Thoracic aorta (tissue), 2 donors: Measurements from ENCODE around the gene BSG. TPM values are rescaled to one million over a fixed set of nuclear protein-coding genes. Genes with fewer than 3 reads are reported as not detected.
"Not testable (repeated sequence)": the region's sequence is repeated elsewhere in the genome, so short reads cannot be mapped to it uniquely, and the experiment has no call there.

ENCODE experiments used
- ATAC-seq: fragments of 150-250 bp; one replicate; pipeline ENCODE4 v1.8.0; 2017; ENCODE audit warnings: low read depth; ENCODE audit not compliant: insufficient number of reproducible peaks, low FRiP score
- DNase-seq: peaks from one replicate; pipeline ENCODE4 v3.0.0-alpha.2; 2020; ENCODE audit warnings: low spot score
- H3K27ac ChIP-seq, 2 donors: fragments of 200-600 bp; sonication (generic); 1 replicate in 1 of 2; 2 replicates in 1 of 2; pipeline ENCODE4 v1.5.1; 2016; ENCODE audit warnings: mild to moderate bottlenecking in 2 of 2, moderate library complexity in 2 of 2
- H3K27me3 ChIP-seq: fragments of 200-600 bp; sonication (generic); replicated peaks from 2 replicates; pipeline ENCODE4 v1.6.0; 2016; ENCODE audit warnings: mild to moderate bottlenecking; ENCODE audit not compliant: insufficient read depth
- H3K36me3 ChIP-seq: fragments of 200-600 bp; sonication (generic); one replicate; pipeline ENCODE4 v1.5.1; 2016
- H3K4me1 ChIP-seq, 2 donors: fragments of 200-600 bp; sonication (generic); 1 replicate in 1 of 2; 2 replicates in 1 of 2; pipeline versions ENCODE4 v1.5.1 to v1.6.0; 2016; ENCODE audit warnings: low read depth in 2 of 2, mild to moderate bottlenecking in 1 of 2; ENCODE audit not compliant: control insufficient read depth in 1 of 2
- H3K4me3 ChIP-seq: fragments of 200-600 bp; sonication (generic); 2 replicates; pipeline ENCODE4 v1.5.1; 2016; ENCODE audit warnings: mild to moderate bottlenecking
- H3K9me3 ChIP-seq: fragments of 200-600 bp; sonication (generic); 2 replicates; pipeline ENCODE4 v1.5.1; 2016
- total RNA-seq, 2 donors: library from RNA; depleted of rRNA; stranded (reverse); fragments of >200 nt; gene quantifications; one replicate each; pipeline versions ENCODE4 v1.1.0 to v1.2.3, GENCODE V29; 2016
- TF ChIP-seq, protein P1 (sequence below): fragments of 200-600 bp; sonication (generic); IDR thresholded peaks from one replicate; pipeline ENCODE4 v1.5.1; 2019; ENCODE audit warnings: antibody characterized with exemption

Gene BSG
- total RNA-seq, 2 donors from 2014 or later, result 344 to 575 TPM

DNA sequence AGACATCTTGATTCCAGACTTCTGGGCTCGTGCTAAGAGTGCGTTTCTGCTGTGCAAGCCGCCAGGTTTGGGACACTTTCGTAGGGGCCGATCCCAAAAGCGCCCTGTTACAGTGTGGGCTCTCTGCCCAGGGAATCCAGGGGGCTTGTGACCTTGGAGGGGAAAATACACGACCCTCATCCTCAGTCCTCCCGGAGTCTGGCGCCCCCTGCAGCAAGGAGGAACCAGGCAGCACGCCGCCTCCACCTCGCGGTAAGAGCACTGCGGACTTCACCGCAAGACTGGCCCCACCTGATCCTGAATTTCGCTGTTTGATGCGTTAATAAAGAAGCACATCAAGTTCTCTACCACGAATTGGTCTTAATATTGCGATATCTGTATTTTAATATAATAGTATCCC, 55.8 kb downstream of the BSG start:
- no peak overlapping the region for H3K27ac ChIP-seq
- H3K4me3 ChIP-seq, result no peak overlapping the region
- DNase-seq (no peak), ATAC-seq (no peak)
- no peaks in the 10 kb centered on the region for H3K27me3 ChIP-seq
- TF ChIP-seq, protein P1, sequence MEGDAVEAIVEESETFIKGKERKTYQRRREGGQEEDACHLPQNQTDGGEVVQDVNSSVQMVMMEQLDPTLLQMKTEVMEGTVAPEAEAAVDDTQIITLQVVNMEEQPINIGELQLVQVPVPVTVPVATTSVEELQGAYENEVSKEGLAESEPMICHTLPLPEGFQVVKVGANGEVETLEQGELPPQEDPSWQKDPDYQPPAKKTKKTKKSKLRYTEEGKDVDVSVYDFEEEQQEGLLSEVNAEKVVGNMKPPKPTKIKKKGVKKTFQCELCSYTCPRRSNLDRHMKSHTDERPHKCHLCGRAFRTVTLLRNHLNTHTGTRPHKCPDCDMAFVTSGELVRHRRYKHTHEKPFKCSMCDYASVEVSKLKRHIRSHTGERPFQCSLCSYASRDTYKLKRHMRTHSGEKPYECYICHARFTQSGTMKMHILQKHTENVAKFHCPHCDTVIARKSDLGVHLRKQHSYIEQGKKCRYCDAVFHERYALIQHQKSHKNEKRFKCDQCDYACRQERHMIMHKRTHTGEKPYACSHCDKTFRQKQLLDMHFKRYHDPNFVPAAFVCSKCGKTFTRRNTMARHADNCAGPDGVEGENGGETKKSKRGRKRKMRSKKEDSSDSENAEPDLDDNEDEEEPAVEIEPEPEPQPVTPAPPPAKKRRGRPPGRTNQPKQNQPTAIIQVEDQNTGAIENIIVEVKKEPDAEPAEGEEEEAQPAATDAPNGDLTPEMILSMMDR, result no peak
- no peaks in the 10 kb centered on the region for H3K9me3 ChIP-seq
- peaks cover 10 to 11% of the 10 kb centered on the region in 2 donors for H3K4me1 ChIP-seq
- H3K36me3 ChIP-seq, result peaks cover 11% of the 10 kb centered on the region

DNA sequence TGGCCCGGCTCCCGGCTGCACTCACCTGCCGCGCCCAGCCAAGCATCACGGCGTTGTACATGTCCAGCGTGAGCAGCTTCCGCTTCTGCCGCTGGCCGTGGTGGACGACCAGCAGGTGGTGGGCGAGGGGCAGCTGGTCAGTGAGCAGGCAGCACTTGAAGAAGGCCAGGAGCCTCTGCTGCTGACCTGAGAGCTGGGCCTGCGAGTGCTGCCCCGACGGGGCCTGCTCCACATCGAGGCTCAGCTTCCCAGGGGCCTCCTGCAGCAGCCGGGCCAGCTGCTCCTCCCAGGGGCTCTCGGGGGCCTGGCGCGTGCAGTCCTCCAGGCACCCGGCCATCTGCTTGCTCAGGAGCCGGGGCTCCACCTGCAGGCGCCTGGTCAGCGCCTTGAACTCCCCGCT, 57.1 kb downstream of the BSG start:
- not testable (repeated sequence) for H3K27ac ChIP-seq, H3K9me3 ChIP-seq, H3K4me3 ChIP-seq, H3K27me3 ChIP-seq, ATAC-seq, H3K36me3 ChIP-seq, DNase-seq
- H3K4me1 ChIP-seq, result peaks cover 15 to 18% of the 10 kb centered on the region in 2 donors

DNA sequence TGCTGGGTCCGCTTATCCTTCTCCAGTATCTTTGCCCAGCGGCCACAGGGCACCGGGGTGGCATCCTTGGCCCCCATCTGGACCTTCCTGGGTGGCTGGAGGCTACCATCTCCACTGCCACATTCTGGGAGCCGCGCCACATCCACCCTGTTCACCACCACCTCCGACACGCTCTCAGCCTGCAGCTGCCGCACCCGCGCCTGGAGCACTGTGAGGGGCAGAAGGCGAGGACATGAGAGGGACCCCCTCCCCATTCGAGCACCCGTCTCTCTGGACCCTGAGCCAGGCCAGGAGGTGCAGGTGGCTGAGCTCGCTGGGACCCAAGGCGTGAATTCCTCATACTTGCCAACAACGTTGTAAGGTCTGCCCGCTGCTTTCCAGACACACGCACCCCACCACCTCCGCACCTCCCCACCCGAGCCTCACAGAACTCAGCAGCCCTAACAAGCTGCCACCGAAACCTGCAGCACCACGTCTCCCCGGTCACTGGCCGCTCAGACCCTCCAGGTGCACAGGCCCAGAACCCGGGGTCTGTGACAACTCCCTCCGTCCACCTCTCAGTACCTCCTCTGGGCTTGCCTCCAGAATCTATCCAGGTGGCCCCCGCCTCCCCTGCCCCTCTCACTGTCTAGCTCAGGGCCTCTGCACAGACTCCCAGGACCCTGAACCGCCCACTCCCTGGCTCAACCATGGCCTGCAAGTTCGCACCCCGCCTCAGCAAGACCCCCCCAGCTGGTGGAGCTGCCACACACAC, 57.7 kb downstream of the BSG start:
- H3K4me3 ChIP-seq, result no peak overlapping the region
- no peak overlapping the region for H3K27ac ChIP-seq
- DNase-seq (no peak), ATAC-seq (no peak)
- no peaks in the 10 kb centered on the region for H3K9me3 ChIP-seq
- H3K4me1 ChIP-seq, result peaks cover 15 to 18% of the 10 kb centered on the region in 2 donors
- TF ChIP-seq, protein P1, result no peak
- peaks cover 8% of the 10 kb centered on the region for H3K36me3 ChIP-seq
- no peaks in the 10 kb centered on the region for H3K27me3 ChIP-seq

DNA sequence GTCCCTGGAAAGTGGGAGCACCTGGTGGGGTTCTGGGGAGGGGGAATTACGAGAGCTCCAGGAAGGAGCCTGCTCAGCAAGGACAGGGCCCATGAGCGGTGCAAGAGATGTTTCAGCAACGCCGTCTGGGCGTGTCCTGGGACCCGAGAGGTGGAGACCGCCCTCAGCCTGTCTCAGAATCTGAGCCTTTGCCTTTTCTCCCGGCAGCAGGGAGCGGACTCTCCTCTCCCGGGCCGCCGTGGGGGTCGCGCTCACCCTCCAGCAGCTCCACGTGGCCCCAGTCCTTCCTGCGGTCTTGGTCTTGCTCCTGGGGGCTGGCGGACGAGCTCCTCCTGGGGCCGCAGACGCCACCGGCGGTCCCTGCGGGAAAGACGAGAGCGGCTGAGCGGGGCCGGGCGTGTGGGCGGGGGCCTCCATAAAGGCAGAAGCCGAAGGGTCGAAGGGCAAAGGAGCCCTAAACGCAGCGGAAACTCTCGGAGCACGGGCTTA, 60.2 kb downstream of the BSG start:
- Histone ChIP-seq H3K36me3 (peaks cover 3% of the 10 kb centered on the region), H3K4me1 (peaks cover 15 to 18% of the 10 kb centered on the region in 2 donors), H3K9me3 (no peaks in the 10 kb centered on the region), H3K4me3 (peak overlapping the region; percentile 79), H3K27me3 (no peaks in the 10 kb centered on the region), H3K27ac (no peak overlapping the region)
- DNase-seq (no peak), ATAC-seq (no peak)
- TF ChIP-seq, protein P1, result no peak

Other genes starting within 250 kb of the BSG start
- gene MIER2, start 227.8 kb upstream of the BSG start, total RNA-seq, result 10 to 100 TPM in 1 of 2 donors, 1 to 10 TPM in 1; 8.8 to 43.6 TPM
- 1 to 10 TPM in 1 of 2 donors, under 1 TPM in 1; 0.54 to 1.6 TPM for gene C2CD4C, start 163.4 kb upstream of the BSG start, total RNA-seq
- gene SHC2, start 111.6 kb upstream of the BSG start, total RNA-seq, result 10 to 100 TPM; 17.2 to 18.8 TPM
- under 1 TPM in 1 of 2 donors, not detected in 1; 0.92 TPM for gene MADCAM1, start 76.1 kb upstream of the BSG start, total RNA-seq
- gene TPGS1, start 65.1 kb upstream of the BSG start, total RNA-seq, result 10 to 100 TPM; 34.1 to 94.1 TPM
- 10 to 100 TPM; 40.2 to 86.2 TPM for gene CDC34, start 40.8 kb upstream of the BSG start, total RNA-seq
- under 1 TPM in 1 of 2 donors, not detected in 1; 0.54 TPM for gene GZMM, start 28.5 kb upstream of the BSG start, total RNA-seq
- not detected for gene HCN2, start 17.3 kb downstream of the BSG start, total RNA-seq
- gene POLRMT, start 60.9 kb downstream of the BSG start, total RNA-seq, result 10 to 100 TPM; 23.8 to 30.9 TPM
- under 1 TPM; 0.27 to 0.56 TPM for gene FGF22, start 67.3 kb downstream of the BSG start, total RNA-seq
- gene RNF126, start 90.6 kb downstream of the BSG start, total RNA-seq, result 10 to 100 TPM; 47.8 to 61.9 TPM
- gene FSTL3, start 103.8 kb downstream of the BSG start, total RNA-seq, result 100 to 1,000 TPM; 361 to 595 TPM
- not detected for gene PRSS57, start 122.9 kb downstream of the BSG start, total RNA-seq
- gene PALM, start 136.3 kb downstream of the BSG start, total RNA-seq, result 10 to 100 TPM; 14.4 to 28.4 TPM
- 1 to 10 TPM in 1 of 2 donors, not detected in 1; 2.2 TPM for gene MISP, start 178.5 kb downstream of the BSG start, total RNA-seq
- gene PTBP1, start 224.9 kb downstream of the BSG start, total RNA-seq, result 100 to 1,000 TPM; 149 to 163 TPM
- not detected for gene PLPPR3, start 249.4 kb downstream of the BSG start, total RNA-seq